KG1 (cell line): ENCODE measurements around the gene EVI5.

Source experiments
- DNase-seq: peaks from one replicate; lab custom pipeline; 2025; lab: John Stamatoyannopoulos, UW

Gene EVI5

DNA sequence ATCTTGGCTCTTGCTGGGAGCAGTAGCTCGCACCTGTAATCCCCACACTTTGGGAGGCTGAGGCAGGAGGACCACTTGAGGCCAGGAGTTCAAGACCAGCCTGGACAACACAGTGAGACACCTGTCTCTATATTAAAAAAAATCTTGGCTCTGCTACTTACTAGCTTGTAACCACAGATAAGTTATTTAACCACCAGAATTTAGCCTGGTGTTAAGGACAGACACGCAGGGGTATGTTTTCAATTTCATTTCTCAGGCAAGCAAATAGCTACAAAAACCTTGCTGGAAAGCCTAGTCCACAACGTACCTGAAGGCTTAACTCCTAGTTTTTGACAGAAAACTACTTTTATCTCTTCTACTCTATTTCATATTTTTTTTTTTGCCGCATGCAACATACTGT is 273.4 kb downstream of the EVI5 start:
- DNase-seq: no peak

DNA sequence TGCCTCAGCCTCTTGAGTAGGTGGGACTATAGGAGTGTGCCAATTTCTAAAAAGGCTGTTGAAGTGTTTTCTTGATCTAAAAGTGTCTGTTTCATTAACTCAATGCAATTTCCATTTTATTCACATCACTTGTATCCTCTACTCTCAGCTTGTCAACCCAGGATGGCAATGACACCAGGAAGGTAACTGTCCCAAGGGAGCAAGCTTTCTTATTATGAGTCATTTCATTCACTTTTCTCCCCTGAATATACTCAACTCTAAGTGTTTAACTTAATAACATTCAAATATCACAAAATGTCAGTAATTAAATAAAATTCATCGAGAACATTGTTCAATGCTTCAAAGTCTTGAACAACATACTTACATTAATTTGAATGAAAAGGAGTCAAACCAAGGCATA is 275.3 kb downstream of the EVI5 start:
- DNase-seq: no peak

DNA sequence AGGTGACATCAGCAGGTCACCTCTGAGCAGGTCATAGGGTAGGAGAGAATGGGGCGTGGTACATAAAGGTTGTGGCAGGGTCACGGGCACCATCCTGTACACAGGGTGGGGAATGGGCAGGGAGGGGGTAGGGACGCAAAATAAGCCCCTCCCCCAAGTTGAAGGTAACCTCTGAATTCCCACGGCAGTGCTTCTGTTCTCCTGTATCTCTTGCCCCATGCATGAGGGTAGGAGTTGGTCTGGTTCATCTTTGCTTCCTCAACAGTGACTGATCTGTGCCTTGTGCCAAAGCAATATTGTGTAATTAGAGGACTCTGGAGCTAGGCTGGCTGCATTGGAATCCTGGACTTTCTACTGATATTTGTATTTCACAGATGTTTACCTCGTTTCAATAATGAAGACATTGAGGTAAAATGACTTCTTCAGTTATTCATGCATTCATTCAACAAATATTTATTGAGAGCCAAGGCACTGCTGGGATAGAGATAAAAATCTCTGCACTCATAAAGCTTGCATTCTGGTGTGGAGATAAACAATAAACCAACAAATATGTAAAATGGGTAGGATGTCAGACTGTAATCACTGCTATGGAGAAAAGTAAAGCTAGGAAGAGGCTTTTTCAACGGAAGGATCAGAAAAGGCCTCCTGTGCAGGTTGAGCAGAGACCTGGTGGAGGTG is 279.8 kb downstream of the EVI5 start:
- DNase-seq: no peak

DNA sequence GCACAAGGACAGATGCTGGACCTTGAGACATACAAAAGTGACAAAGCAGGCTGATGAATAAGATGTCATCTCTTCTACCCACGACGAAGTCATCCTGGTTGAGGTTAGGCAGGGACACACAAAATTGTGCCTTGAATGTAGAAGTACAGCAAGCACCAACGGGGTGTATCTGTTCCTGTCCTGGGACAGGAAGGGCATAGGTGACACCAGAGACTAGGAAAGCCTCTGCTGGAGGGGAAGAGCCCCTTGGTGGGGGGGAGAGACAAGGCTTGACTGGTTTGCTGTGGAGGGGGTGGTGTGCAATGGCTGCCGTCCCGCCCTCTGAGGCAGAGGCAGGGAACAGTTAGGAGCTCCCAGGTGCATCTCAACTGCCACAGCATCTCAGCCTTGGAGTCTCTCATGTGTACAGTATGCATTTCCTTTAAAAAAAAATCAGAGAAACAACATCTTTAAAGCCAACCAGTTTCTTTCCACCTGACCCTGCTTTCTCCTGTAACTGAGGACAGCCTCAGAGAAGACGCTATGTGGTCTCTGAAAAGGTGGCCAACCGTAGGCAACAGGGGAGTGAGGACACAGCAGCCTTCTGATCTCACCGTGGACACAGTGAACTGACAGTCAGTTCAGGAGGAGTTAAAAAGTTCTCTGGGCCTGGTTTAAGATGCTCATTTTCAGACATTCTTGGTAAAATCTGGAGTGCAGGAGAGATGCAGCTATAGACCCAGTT is 280.5 kb downstream of the EVI5 start:
- no peak for DNase-seq

DNA sequence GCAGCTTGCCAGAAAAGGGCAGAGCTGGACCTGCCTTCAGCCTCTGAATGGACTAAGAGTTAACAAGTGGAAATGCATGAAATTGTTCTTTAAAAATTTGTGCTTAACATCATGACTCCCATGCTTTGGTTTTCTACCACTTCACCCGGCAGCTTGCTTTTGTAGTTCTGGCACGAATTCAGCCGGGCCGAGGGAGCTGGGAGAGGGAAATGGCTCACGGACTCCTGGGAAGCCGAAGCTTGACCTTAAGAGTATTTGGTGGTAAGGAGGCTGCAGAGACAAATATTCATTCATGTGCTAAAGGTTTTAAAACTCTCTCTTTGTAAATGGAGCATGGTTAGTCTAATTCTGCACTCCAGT is 281.0 kb downstream of the EVI5 start:
- DNase-seq: no peak

DNA sequence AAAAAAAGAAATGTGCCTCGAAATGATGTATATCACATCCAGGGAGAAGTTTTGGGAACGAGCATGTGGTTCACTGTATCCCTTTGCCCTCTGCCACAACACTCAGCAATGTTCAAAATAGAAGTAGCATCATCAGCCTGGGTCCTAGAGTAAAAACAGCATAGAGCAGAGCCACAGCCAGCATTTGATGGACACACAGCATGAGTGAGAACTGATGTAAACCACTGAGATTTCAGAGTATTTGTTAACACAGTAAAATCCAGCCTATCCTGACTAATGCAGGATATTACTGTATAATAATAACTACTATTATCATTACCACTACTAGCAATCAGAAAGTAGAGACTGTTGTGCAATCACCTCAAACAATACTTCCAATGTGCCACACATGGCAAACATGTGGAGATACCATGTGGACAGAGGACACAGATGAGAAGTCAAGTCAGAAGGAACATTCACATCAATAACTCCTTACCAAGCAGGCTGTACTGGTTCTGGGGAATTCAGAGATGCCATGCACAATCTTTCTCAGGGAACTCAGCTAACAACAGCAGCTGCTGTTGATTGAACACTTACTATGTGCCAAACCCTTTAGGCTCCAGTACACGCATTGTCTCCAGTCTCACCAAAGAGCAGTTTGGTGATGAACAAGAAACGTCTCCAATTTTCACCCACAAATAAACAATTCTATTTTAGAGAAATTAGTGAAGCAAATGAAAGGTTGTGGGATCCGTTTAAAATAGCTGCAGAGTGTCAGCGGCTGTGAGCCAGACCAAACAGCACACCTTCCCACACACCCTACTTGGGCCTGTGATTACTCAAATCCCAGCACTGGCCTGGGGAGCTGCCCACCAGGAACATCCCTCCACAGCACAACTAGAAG is 281.6 kb downstream of the EVI5 start:
- DNase-seq: no peak

DNA sequence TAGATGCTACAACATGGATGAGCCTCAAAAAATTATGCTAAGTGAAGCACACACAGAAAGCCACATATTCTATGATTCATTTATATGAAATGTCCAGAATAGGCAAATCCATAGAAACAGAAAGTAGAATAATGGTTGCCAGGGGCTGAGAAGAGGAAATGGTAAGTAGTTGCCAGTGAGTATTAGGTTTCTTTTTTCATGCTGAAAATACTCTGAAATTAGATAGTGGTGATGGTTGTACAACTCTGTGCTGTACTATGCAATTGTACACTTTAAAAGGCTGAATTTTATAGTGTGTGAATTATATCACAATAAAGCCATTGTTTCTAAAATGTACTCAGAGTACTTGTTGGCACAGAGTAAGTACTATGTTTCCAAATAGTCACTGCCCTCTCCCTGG is 282.7 kb downstream of the EVI5 start:
- DNase-seq: no peak

DNA sequence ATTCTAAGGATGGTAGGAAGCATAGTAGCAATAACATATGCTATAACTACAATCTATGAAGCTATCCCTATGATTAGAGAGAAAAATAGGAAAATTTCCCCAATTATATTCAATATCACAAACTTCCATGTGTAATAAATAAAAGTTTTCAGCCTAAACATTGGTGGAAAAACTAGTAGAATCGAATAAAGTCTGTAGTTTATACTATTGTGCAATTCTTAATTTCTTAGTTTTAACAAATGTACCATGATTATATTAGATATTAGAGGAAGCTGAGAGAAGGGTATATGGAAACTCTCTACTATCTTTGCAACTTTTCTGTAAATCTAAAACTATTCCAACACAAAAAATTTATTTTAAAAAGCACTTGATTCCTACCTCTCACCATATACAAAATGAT is 284.4 kb downstream of the EVI5 start:
- DNase-seq: no peak

DNA sequence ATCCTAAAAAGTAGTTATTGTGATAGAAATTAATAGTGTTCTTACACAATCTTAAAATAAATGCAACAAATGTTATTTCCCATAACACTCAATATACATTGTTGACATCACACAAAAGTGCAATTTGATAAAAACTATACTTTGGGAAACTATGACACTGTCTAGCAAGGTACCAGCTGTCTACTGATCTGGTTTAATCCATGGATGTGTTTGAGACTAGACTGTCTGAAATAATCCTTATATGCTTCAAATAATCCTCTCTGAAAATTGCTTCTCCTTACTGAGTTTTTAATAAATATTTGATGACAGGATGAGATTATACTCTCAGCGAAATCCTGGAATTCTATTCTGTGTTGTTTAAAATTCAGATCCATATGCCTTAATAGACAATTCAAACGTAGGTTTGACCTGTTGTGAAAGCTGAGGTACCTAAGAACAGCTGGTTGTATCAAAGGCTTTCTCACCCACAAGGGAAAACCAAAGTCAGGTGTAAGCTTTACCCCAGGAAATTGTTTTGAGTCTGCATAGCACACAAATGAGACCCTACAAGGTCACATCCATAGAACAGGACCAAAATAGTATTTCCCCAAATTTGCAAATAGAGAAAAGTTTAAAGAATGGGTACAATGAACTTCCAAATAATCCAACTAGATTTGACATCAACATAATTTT is 289.4 kb downstream of the EVI5 start:
- no peak for DNase-seq

DNA sequence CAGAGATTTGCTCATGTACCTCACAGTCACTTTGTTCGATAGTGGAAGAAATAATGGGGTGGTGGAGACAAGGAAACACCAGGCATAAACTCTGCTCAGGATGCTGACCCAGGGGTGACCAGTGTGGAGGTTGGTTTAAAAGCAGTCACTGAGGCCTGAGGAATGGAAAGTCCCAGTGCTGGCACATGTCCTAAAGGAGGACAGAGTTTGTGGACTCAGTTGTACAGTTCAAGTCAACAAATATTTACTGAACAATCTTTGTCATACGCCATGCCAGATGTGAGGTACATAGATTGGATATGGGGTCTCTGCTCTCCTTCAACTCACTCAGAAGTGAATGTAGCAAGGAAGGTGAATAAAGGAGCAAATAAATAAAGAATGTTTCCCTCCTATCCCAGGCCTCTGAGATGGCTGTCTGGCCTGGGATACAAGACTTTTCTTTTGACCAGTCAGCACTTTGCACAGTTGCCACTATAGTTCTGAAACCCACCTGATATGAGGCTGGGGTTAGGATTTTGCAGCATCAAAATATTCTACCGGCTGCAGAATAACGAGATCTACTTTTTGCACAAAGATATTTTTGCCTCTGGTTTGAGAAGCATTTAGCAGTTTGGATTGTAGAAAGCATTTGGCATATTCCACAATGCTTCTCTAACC is 290.3 kb downstream of the EVI5 start:
- no peak for DNase-seq

DNA sequence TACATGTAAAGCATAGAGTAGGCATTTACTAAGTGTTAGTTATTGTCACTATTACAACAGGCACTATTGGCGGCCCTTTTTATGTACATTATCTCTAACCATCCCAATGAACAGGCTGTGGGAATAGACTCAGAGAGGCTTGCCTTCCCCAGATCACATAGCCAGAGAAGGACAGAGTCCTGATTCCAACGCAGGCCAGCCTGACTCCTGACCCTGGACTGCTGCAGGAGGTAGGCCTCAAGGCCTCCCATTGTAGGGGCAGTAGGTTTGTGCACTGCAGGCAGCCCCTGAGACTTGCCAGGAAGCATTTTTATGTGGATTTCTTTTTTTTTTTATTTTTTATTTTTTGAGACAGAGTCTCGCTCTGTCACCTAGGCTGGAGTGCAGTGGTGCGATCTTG is 291.8 kb downstream of the EVI5 start:
- DNase-seq: no peak

DNA sequence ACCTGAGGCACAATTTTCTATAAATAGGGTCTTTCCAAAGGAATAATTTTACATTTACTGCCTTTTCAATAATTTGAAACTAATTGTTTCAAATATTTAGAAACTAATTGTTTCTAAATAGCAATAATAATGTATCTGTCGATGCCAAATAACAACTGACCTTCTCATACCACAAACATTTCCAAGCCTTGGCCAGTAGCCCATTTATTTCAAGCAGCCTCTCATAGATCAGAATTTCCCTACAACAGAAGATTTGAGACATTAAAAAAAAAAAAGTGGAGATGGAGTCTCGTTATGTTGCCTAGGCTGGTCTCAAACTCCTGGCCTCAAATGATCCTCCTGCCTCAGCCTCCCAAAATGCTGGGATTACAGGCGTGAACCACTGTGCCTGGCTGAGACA is 296.1 kb downstream of the EVI5 start:
- no peak for DNase-seq

DNA sequence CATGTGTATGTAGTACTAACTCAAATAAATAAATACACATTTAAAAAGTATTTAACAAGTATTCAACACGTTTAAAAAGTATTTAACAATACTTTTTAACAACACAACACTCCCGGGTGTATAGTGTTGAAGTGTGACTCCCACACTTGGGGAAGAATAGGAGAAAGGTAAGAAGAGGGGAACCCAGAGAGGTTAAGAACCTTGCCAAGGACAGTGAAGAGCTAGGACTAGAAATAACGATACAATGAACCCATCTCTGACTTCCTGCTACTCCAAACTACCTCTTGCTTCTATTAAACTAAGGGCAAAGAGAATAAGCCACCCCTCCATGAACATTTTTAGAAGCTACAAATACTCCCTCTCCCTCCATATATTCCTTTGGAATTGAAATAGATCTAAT is 296.5 kb downstream of the EVI5 start:
- no peak for DNase-seq

DNA sequence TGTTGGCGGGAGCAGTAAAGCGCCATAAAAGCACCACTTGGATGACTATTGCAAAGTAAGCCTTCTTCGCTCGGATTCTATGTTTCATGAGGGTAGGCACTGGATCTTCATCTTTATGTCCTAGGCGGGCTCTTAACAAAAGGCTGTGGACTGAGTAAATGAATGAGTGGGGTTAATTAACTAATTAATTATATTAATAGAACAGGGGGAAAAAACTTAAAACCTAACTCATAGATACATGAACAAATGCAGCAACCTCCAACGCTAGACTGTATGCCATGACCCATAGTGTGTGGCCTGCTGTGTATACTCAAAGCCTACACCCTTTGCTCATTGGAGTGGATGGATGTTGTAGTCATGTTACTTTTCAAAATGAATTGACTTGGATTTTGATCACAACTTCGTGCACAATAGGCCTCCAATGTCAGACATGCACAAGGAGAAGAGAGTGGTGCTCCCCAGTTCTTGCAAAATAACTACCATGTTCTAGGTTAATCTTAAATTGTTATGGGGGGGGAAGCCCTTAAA is 297.8 kb downstream of the EVI5 start:
- DNase-seq: peak; percentile 24

DNA sequence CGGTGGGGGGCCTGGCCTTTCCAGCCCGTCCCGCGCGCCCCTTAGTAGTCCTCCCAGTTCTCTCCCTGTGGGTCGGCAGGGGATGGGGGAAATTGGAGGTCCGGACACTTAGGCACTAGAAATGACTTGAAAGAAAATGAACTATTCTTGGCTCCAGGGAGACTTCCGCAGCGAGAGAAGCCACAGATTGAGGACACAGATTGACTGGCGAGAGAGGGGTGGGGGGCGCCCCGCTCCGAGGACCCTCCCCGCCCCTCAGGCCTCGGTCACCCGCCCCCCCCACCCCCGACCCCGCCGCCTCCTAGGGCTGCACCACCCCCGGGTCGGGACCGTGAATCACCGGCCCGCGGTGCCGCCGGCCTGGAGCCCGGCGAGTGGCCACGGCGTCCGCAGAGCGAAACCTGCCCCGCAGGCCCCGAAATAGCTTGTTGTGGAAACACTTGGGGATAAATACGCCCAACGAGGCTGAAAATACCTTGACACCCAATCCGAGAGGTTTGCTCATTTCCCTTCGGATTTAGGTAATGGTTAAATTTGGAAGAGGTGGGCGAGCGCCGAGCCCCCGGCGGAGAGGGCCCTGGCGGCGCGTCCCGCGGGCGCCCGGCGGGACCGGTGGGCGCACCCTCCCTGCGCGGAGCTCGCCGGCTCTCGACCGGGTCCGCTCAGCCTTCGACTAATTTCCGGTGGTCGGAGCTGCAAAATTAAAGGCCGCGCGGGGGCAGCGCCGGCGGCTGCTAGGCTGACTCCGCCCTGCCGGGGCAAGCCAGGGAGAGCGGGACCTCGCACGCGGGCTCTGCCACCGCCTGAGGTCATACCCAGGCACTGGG is 298.4 kb downstream of the EVI5 start, which contains the start of gene GFI1:
TSS of gene GFI1 (minus strand) at position 675 of the 827 bp plus-strand sequence. CDS start 3,438 bp downstream, outside the sequence.
- no peak for DNase-seq

DNA sequence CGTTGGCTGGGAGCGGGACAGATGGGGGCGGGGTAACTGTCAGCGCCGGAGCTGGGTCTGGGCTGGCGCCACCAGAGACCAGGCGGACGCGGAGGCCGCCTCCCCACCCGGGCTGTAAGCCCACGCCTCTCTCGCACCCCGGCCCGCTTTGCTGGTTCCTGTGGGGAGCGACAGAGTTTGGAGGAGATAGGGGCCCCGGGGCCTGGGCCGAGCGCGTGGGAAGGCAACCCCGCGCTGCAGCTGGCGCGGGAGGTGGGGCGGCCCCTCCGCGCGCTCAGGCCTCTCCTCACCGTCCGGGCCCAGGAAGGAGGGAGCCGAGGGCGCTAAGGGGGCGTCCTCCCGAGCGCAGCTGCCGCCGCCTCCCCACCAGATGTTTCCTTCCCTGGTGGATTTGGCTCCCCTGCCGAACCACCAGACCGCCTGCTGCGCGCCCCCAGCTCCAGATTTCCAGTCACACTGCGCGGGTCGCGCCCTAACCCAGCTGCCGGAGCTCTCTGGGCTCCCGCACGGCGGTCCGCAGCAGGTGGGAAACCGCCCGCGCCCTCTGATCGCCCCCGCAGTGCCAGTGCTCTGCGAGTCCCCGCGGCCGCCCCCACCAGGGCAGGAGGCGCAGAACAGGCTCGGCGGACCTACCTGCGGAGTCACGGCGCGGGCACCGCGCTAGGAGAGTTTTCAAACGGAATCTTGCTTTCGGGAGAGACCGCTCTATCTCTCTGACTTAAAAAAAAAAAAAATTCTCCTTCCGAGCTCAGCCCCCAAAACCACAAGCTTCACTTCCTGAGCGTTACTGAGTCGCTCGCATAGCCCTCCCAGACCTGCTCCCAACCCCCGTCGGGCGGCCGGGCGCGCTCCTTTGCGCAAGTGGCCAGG is 299.3 kb downstream of the EVI5 start:
- peak; percentile 48 for DNase-seq

DNA sequence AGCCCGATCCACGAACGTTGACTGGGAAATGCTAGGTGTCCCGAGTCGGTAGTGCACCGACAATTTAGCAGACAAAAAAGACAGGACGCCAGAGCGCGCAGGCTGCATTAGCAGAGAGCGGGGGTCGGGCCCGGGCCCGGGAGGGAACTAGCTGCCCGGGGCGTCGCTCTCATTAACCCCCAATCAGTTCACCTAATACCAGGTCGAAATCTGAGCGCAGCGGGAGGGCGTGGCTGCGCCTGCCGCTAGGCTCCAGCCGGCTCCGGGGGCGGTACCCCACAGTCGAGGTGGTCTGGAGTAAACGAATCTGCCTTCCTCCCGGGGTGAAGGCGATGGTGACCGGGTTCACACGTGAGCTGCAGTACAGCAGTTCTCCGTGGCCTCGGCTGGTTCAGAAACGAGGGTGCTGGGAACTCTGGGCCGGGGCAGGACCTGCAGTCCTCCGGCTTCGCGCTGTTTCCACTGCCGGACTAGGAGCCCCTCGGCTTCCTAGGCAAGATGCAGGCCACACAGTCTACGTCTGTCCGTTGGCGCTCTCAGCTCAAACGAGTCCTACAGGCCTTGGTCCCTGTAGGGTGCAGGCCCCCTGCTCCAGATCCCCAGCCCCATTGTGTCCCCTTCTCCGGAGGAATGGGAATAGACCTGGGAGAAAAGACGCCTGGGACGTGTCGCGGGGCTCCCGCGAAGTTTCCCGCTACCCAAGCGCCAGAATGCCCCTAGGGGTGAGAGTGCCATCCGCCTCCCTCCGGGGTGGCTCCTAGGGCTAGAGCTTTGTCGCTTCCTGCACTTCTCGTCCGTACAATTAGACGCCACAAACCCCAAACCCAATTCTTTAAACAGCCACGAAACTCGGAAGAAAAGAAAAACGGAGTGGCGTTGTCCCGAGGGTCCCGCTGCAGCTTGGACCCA is 300.2 kb downstream of the EVI5 start:
- peak; percentile 24 for DNase-seq
